A549 (cell line): ENCODE measurements around the gene ORM1. TPM values are rescaled to one million over a fixed set of nuclear protein-coding genes. Genes with fewer than 3 reads are reported as not detected.

Experiments used
- ATAC-seq, 2 experiments: fragments of 200-7000 bp in 1 of 2; fragments of >200 bp in 1 of 2; cut with Nextera tagmentation in 1 of 2; cut with Tn5 transposase in 1 of 2; 3 replicates each; pipeline versions ENCODE4 v1.8.0 to v1.9.1; 2018 to 2020; ENCODE audit warnings: mild to moderate bottlenecking in 1 of 2, moderate library complexity in 1 of 2
- CTCF ChIA-PET: fragments of 300-600 bp; sonication (Branson Sonifier 250); formaldehyde crosslinking; extraction: SDS; loops from one replicate; lab custom pipeline; 2021; ENCODE audit warnings: antibody characterized with exemption, inconsistent platforms; lab: Yijun Ruan, JAX
- POLR2A ChIA-PET: fragments of 350-600 bp; formaldehyde crosslinking; extraction: SDS; loops from one replicate; lab custom pipeline; 2021; ENCODE audit warnings: antibody characterized with exemption, inconsistent platforms; lab: Yijun Ruan, JAX
- DNase-seq, 2 experiments: peaks; one replicate each; pipeline versions ENCODE4 v3.0.0 to v3.0.0-alpha.2; 2011 to 2016; ENCODE audit warnings: low read depth in 1 of 2, low spot score in 1 of 2
- FAIRE-seq: peaks from 2 replicates; lab custom pipeline; 2011; peaks lifted over from hg19 to GRCh38; lab: Jason Lieb, UNC
- H3K27ac ChIP-seq, 2 experiments: fragments of >200 bp; sonication (Bioruptor Twin); formaldehyde crosslinking; 3 replicates each; pipeline ENCODE4 v1.5.1; 2016 to 2017
- H3K4me1 ChIP-seq: fragments of >200 bp; sonication (Bioruptor Twin); formaldehyde crosslinking; 3 replicates; pipeline ENCODE4 v1.6.1; 2016
- H3K4me2 ChIP-seq: fragments of >200 bp; sonication (Bioruptor Twin); formaldehyde crosslinking; 3 replicates; pipeline ENCODE4 v1.6.1; 2016
- H3K4me3 ChIP-seq: fragments of >200 bp; sonication (Bioruptor Twin); formaldehyde crosslinking; 3 replicates; pipeline ENCODE4 v1.5.1; 2016
- H3K9me3 ChIP-seq: fragments of >200 bp; sonication (Bioruptor Twin); formaldehyde crosslinking; 3 replicates; pipeline ENCODE4 v1.6.1; 2016
- ATOH8 ChIP-seq: fragments of 250-450 bp; sonication (Bioruptor Pico); IDR thresholded peaks from 2 replicates; pipeline ENCODE4 v1.5.0; 2020; ENCODE audit warnings: low read depth, mild to moderate bottlenecking, moderate library complexity
- BHLHE40 ChIP-seq: IDR thresholded peaks from 2 replicates; pipeline ENCODE4 v1.6.1; 2012; ENCODE audit warnings: low read depth, low read length, inconsistent platforms
- CBX8 ChIP-seq: fragments of 200-600 bp; sonication (generic); IDR thresholded peaks from 2 replicates; pipeline ENCODE4 v1.6.1; 2016
- CHD2 ChIP-seq: fragments of 150-350 bp; IDR thresholded peaks from 2 replicates; pipeline ENCODE4 v1.6.1; 2014; ENCODE audit warnings: low read length; ENCODE audit not compliant: partially characterized antibody
- CHD4 ChIP-seq: fragments of 200-600 bp; sonication (generic); IDR thresholded peaks from 2 replicates; pipeline ENCODE4 v1.6.1; 2016; ENCODE audit warnings: antibody characterized with exemption, mild to moderate bottlenecking, borderline replicate concordance
- E2F6 ChIP-seq: IDR thresholded peaks from 2 replicates; pipeline ENCODE4 v1.6.1; 2012; ENCODE audit warnings: low read depth, borderline replicate concordance
- ESRRA ChIP-seq: fragments of 150-350 bp; IDR thresholded peaks from 2 replicates; pipeline ENCODE4 v1.6.1; 2014; ENCODE audit warnings: mild to moderate bottlenecking, low read length, borderline replicate concordance
- FOSB ChIP-seq: fragments of 250-450 bp; sonication (Bioruptor Pico); IDR thresholded peaks from 2 replicates; pipeline ENCODE4 v1.5.0; 2020; ENCODE audit warnings: mild to moderate bottlenecking, moderate library complexity
- FOSL2 ChIP-seq, 2 experiments: fragments of 450-650 bp in 1 of 2; fragments of >200 bp in 1 of 2; sonication (Bioruptor Twin) in 1 of 2; formaldehyde crosslinking; IDR thresholded peaks; 2 replicates each; pipeline versions ENCODE4 v1.5.0 to v1.6.1; 2016 to 2020; ENCODE audit warnings: mild to moderate bottlenecking in 1 of 2, moderate library complexity in 1 of 2
- GATA3 ChIP-seq: IDR thresholded peaks from 2 replicates; pipeline ENCODE4 v1.6.1; 2012; ENCODE audit warnings: borderline replicate concordance
- HDAC2 ChIP-seq: fragments of 200-600 bp; sonication (generic); IDR thresholded peaks from 2 replicates; pipeline ENCODE4 v1.6.1; 2016
- HES2 ChIP-seq: fragments of >200 bp; sonication (Bioruptor Twin); formaldehyde crosslinking; IDR thresholded peaks from 2 replicates; pipeline ENCODE4 v1.6.1; 2016
- HEYL ChIP-seq: fragments of 250-450 bp; sonication (Bioruptor Pico); IDR thresholded peaks from 2 replicates; pipeline ENCODE4 v1.8.0; 2021; ENCODE audit warnings: mild to moderate bottlenecking, moderate library complexity
- HMGXB4 ChIP-seq: fragments of 250-450 bp; sonication (Bioruptor Pico); IDR thresholded peaks from 2 replicates; pipeline ENCODE4 v1.5.0; 2021; ENCODE audit warnings: mild to moderate bottlenecking, moderate library complexity, borderline replicate concordance
- KDM1A ChIP-seq: fragments of 200-600 bp; sonication (generic); IDR thresholded peaks from 2 replicates; pipeline ENCODE4 v1.6.1; 2016; ENCODE audit warnings: low read depth, mild to moderate bottlenecking
- MAFK ChIP-seq: fragments of 450-650 bp; IDR thresholded peaks from 2 replicates; pipeline ENCODE4 v1.6.1; 2014; ENCODE audit not compliant: partially characterized antibody
- MAX ChIP-seq: IDR thresholded peaks from 2 replicates; pipeline ENCODE4 v1.6.1; 2012
- NFE2L2 ChIP-seq: fragments of 150-350 bp; conservative IDR thresholded peaks from 2 replicates; pipeline ENCODE4 v1.6.1; 2014; ENCODE audit warnings: low read length
- NPAS2 ChIP-seq: fragments of 250-450 bp; sonication (Bioruptor Pico); IDR thresholded peaks from 2 replicates; pipeline ENCODE4 v1.8.0; 2022; ENCODE audit warnings: mild to moderate bottlenecking, moderate library complexity, borderline replicate concordance
- NR3C1 ChIP-seq: fragments of >200 bp; sonication (Bioruptor Twin); formaldehyde crosslinking; IDR thresholded peaks from 3 replicates; pipeline ENCODE4 v1.6.1; 2017
- PBX3 ChIP-seq: IDR thresholded peaks from 2 replicates; pipeline ENCODE4 v1.6.1; 2012
- PHF8 ChIP-seq: fragments of 200-600 bp; sonication (generic); IDR thresholded peaks from 2 replicates; pipeline ENCODE4 v1.6.1; 2016; ENCODE audit warnings: low read depth, mild to moderate bottlenecking, antibody characterized with exemption, moderate library complexity, borderline replicate concordance
- POLR2A ChIP-seq: IDR thresholded peaks from 2 replicates; pipeline ENCODE4 v1.6.1; 2012; ENCODE audit warnings: mild to moderate bottlenecking, low read length
- POLR2AphosphoS2 ChIP-seq: conservative IDR thresholded peaks from 2 replicates; pipeline ENCODE4 v1.6.1; 2012; ENCODE audit warnings: low read length, improper control_type of control experiment, inconsistent platforms
- RARB ChIP-seq: fragments of 250-450 bp; sonication (Bioruptor Pico); IDR thresholded peaks from 2 replicates; pipeline ENCODE4 v1.8.0; 2021; ENCODE audit warnings: mild to moderate bottlenecking, moderate library complexity
- RCOR1 ChIP-seq: fragments of 150-350 bp; IDR thresholded peaks from 2 replicates; pipeline ENCODE4 v1.6.1; 2014; ENCODE audit warnings: antibody characterized with exemption, low read length, low read depth
- REST ChIP-seq: fragments of 200-600 bp; sonication (generic); IDR thresholded peaks from 2 replicates; pipeline ENCODE4 v1.6.1; 2016; ENCODE audit warnings: antibody characterized with exemption, mild to moderate bottlenecking, moderate library complexity
- SMC3 ChIP-seq: fragments of >200 bp; sonication (Bioruptor Twin); formaldehyde crosslinking; IDR thresholded peaks from 3 replicates; pipeline ENCODE4 v1.6.1; 2018; ENCODE audit warnings: inconsistent platforms
- TFCP2L1 ChIP-seq: fragments of 250-450 bp; sonication (Bioruptor Pico); IDR thresholded peaks from 2 replicates; pipeline ENCODE4 v1.5.0; 2021; ENCODE audit warnings: mild to moderate bottlenecking
- ZFP36 ChIP-seq: fragments of 450-650 bp; IDR thresholded peaks from 2 replicates; pipeline ENCODE4 v1.6.1; 2014; ENCODE audit warnings: borderline replicate concordance; ENCODE audit not compliant: partially characterized antibody
- ZNF302 ChIP-seq: fragments of 250-450 bp; sonication (Bioruptor Pico); IDR thresholded peaks from 2 replicates; pipeline ENCODE4 v1.9.0; 2021; ENCODE audit warnings: inconsistent platforms, mild to moderate bottlenecking, moderate library complexity
- ZSCAN20 ChIP-seq: fragments of 250-450 bp; sonication (Bioruptor Pico); IDR thresholded peaks from 2 replicates; pipeline ENCODE4 v1.8.0; 2022; ENCODE audit warnings: mild to moderate bottlenecking, moderate library complexity
- WGBS: methylation state at CpG from one replicate; pipeline ENCODE4 v1.1.6; 2017; ENCODE audit errors: missing lambda C conversion rate; 5-methylcytosine and 5-hydroxymethylcytosine counted together
- polyA plus RNA-seq, 4 experiments: library from polyadenylated mRNA; depleted of rRNA in 3 of 4; stranded (reverse); fragments of >200 nt; fragmentation: RNase III in 1 of 4; extraction: RNeasy Plus Mini Kit Qiagen cat#74134 plus additional on column Dnase treatment in 1 of 4; gene quantifications; 2 replicates in 3 of 4; 3 replicates in 1 of 4; pipeline ENCODE4 v1.2.3, GENCODE V29; 2011 to 2017

Gene ORM1
- polyA plus RNA-seq, 2 of the 4 experiments (the other 2 are of a cell fraction): 0.12 to 0.19 TPM

GRCh38 chr9:114288193-114289091, 34.5 kb upstream of the ORM1 start:
- FAIRE-seq: peak; percentile 39
- peak overlapping the region; percentile 70 to 88 for H3K27ac ChIP-seq
- CTCF ChIA-PET: interaction anchor here (0.6 to 10.0 kb wide), 16 partner anchors 9 to 632 kb away, joined by 3 to 191 read pairs (median 4); partner anchors contain the start of genes AMBP and COL27A1
- TF ChIP-seq SMC3 (no peak; the same call in 2 of the 3 replicates), KDM1A (no peak), FOSB (no peak; the same call in 1 of the 2 replicates), ATOH8 (CRISPR knock-in tag) (peak; percentile 96), CHD4 (no peak), E2F6 (peak; percentile 77), GATA3 (no peak; the same call in 1 of the 2 replicates), TFCP2L1 (CRISPR knock-in tag) (no peak), HDAC2 (no peak), POLR2AphosphoS2 (no peak), ESRRA (peak; percentile 26; the same call in 1 of the 2 replicates), BHLHE40 (no peak), PHF8 (no peak), PBX3 (no peak), RARB (CRISPR knock-in tag) (no peak), ZSCAN20 (no peak), ZFP36 (no peak), REST (no peak), FOSL2 (IDR thresholded peaks at IDR 0.05) (no peak), FOSL2 (CRISPR knock-in tag; IDR thresholded peaks at IDR 0.05) (0 out of 2 replicates have a peak, but pooled peaks have one; percentile 14), CHD2 (no peak), HEYL (CRISPR knock-in tag) (no peak), RCOR1 (no peak), ZNF302 (CRISPR knock-in tag) (peak; percentile 67; the same call in 1 of the 2 replicates), MAX (peak; percentile 80), HMGXB4 (CRISPR knock-in tag) (no peak), NFE2L2 (0 out of 2 replicates have a peak, but pooled peaks have one; percentile 13), MAFK (peak; percentile 29), HES2 (no peak), CBX8 (no peak), NR3C1 (no peak), POLR2A (no peak), NPAS2 (CRISPR knock-in tag) (no peak)

More at GRCh38 chr9:114288193-114289091, 34.5 kb upstream of the ORM1 start:
- Histone ChIP-seq H3K4me2 (peak overlapping the region; percentile 49), H3K4me1 (peaks cover 54% of the 10 kb centered on the region), H3K4me3 (no peak overlapping the region), H3K9me3 (no peaks in the 10 kb centered on the region)
- WGBS: 35% methylated on average over 21 of the region's 23 CpGs
- POLR2A ChIA-PET: interaction anchor here (0.9 to 1.0 kb wide), 2 partner anchors 9 to 206 kb away, joined by 3 read pairs; no protein-coding TSS in a partner anchor
- peak; percentile 70 to 84 for ATAC-seq
- DNase-seq: peak; percentile 56 to 73
